ENCODE measurements around the gene CLINT1.

Gene CLINT1

GRCh38 chr5:157756122-157756521 lies 102.8 kb downstream of the CLINT1 start:
- DNase-seq, result no peak

- no peak for DNase-seq
These were observed 108.6 kb downstream of the CLINT1 start for GRCh38 chr5:157750320-157750719.

- no peak for DNase-seq
These were observed 109.5 kb downstream of the CLINT1 start for GRCh38 chr5:157749462-157749799.

- no peak for DNase-seq
These were observed 110.0 kb downstream of the CLINT1 start for GRCh38 chr5:157748760-157749461.

- DNase-seq, result no peak
These were observed 110.9 kb downstream of the CLINT1 start for GRCh38 chr5:157747766-157748700.

GRCh38 chr5:157747173-157747740 lies 111.7 kb downstream of the CLINT1 start:
- no peak for DNase-seq

GRCh38 chr5:157745041-157745456 lies 113.9 kb downstream of the CLINT1 start:
- no peak for DNase-seq

GRCh38 chr5:157744051-157745011 lies 114.6 kb downstream of the CLINT1 start:
- DNase-seq, result no peak

- DNase-seq, result peak; percentile 88
These were observed 115.5 kb downstream of the CLINT1 start, which contains the start of gene LSM11 for GRCh38 chr5:157743163-157744050. Gene LSM11 (plus strand): TSS chr5:157743712. CDS start chr5:157743751, 39 bp downstream.

GRCh38 chr5:157741131-157741530 lies 117.8 kb downstream of the CLINT1 start:
- no peak for DNase-seq

GRCh38 chr5:157740229-157740610 lies 118.7 kb downstream of the CLINT1 start:
- DNase-seq, result peak; percentile 15

GRCh38 chr5:157739388-157740228 lies 119.3 kb downstream of the CLINT1 start:
- no peak for DNase-seq

- no peak for DNase-seq
These were observed 123.0 kb downstream of the CLINT1 start for GRCh38 chr5:157735991-157736390.
